ENCODE results near the gene TBC1D2.

GRCh38 chr9:98240475-98240874 lies 15.0 kb downstream of the TBC1D2 start:
- TF ChIP-seq CTCF (IDR thresholded peaks at IDR 0.05; ENCODE audit: low read depth, low read length, missing input control) = no peak
- no peak for TF ChIP-seq MAX (IDR thresholded peaks at IDR 0.05)
- TF ChIP-seq YY1 (IDR thresholded peaks at IDR 0.05) = no peak

Measured in liver (tissue), 2 donors.